Breast epithelium (tissue), 4 donors: Measurements from ENCODE around the gene IL13. TPM values are rescaled to one million over a fixed set of nuclear protein-coding genes. Genes with fewer than 3 reads are reported as not detected.

Experiments
- DNase-seq, 2 donors: peaks; one replicate each; pipeline ENCODE4 v3.0.0-alpha.2; 2019; ENCODE audit warnings: low spot score in 2 of 2
- H3K27ac ChIP-seq, 2 donors: fragments of 200-600 bp; sonication (generic) in 1 of 2; one replicate each; pipeline ENCODE4 v1.5.1; 2016 to 2019; ENCODE audit warnings: mild to moderate bottlenecking in 1 of 2
- H3K27me3 ChIP-seq, 2 donors: fragments of 200-600 bp; sonication (generic) in 1 of 2; one replicate each; pipeline versions ENCODE4 v1.5.1 to v1.6.0; 2017 to 2019; ENCODE audit warnings: control low read depth in 1 of 2, mild to moderate bottlenecking in 1 of 2
- H3K36me3 ChIP-seq: fragments of 200-600 bp; one replicate; pipeline ENCODE4 v1.5.1; 2019
- H3K4me1 ChIP-seq, 2 donors: fragments of 200-600 bp; sonication (generic); one replicate each; pipeline ENCODE4 v1.5.1; 2016 to 2019; ENCODE audit warnings: control low read depth in 1 of 2
- H3K4me3 ChIP-seq, 3 donors: fragments of 200-600 bp; sonication (generic); 1 replicate in 2 of 3; 2 replicates in 1 of 3; pipeline ENCODE4 v1.5.1; 2016 to 2019; ENCODE audit warnings: mild to moderate bottlenecking in 3 of 3, moderate library complexity in 2 of 3
- H3K9me3 ChIP-seq, 2 donors: fragments of 200-600 bp; sonication (generic) in 1 of 2; one replicate each; pipeline ENCODE4 v1.5.1; 2016 to 2019; ENCODE audit warnings: control low read depth in 1 of 2
- CTCF ChIP-seq, 3 donors: fragments of 450-650 bp; IDR thresholded peaks; one replicate each; pipeline ENCODE4 v1.5.1; 2016 to 2017; ENCODE audit warnings: antibody characterized with exemption in 3 of 3, mild to moderate bottlenecking in 3 of 3, moderate library complexity in 3 of 3
- POLR2A ChIP-seq: fragments of 450-650 bp; IDR thresholded peaks from one replicate; pipeline ENCODE4 v1.6.1; 2016; ENCODE audit warnings: antibody characterized with exemption, mild to moderate bottlenecking, moderate library complexity
- POLR2AphosphoS5 ChIP-seq, 3 donors: sonication (generic); formaldehyde crosslinking; IDR thresholded peaks; one replicate each; pipeline ENCODE4 v1.6.1; 2017; ENCODE audit warnings: antibody characterized with exemption in 3 of 3
- intact Hi-C: fragments of 100-400 bp; cut with DNase I; formaldehyde crosslinking; loops from one replicate; pipeline ENCODE4 v1.15.1; 2023; ENCODE audit warnings: low total_unique reads
- total RNA-seq, 3 donors: library from RNA; depleted of rRNA; stranded (reverse); fragments of >200 nt; gene quantifications; one replicate each; pipeline ENCODE4 v1.1.0, GENCODE V29; 2016

Gene IL13
- under 1 TPM in 2 of 3 donors, not detected in 1; 0.33 to 0.73 TPM for total RNA-seq

- TF ChIP-seq POLR2AphosphoS5 (IDR thresholded peaks at IDR 0.05): no peak
- TF ChIP-seq POLR2A: no peak
- TF ChIP-seq CTCF (IDR thresholded peaks at IDR 0.05): no peak
- Histone ChIP-seq H3K9me3 (no peaks in the 10 kb centered on the region), H3K4me3 (no peak within 1 kb of the TSS), H3K27me3 (peaks cover 0 to 16% of the 10 kb centered on the region in 2 donors), H3K27ac (no peak within 1 kb of the TSS), H3K4me1 (peaks cover 0 to 6% of the 10 kb centered on the region in 2 donors), H3K36me3 (no peaks in the 10 kb centered on the region)
- no peak for DNase-seq
- intact Hi-C loops: no loop called here
Measured at GRCh38 chr5:132657676-132658380, at the start of gene IL13. TSS of gene IL13 (plus strand) at chr5:132658173. CDS start at chr5:132658187, 14 bp downstream.

GRCh38 chr5:132611965-132612364 is 46.0 kb upstream of the IL13 start:
- H3K4me1 ChIP-seq: no peaks in the 10 kb centered on the region
- H3K9me3 ChIP-seq: no peaks in the 10 kb centered on the region
- peaks cover 3% of the 10 kb centered on the region for H3K36me3 ChIP-seq
- no peak overlapping the region for H3K27ac ChIP-seq
- no peaks in the 10 kb centered on the region for H3K27me3 ChIP-seq
- no peak for DNase-seq
- no peak overlapping the region for H3K4me3 ChIP-seq
- TF ChIP-seq POLR2AphosphoS5 (IDR thresholded peaks at IDR 0.05): no peak
- no peak for TF ChIP-seq POLR2A
- no peak for TF ChIP-seq CTCF (IDR thresholded peaks at IDR 0.05)
- intact Hi-C loops: no loop called here

GRCh38 chr5:132612846-132613245 is 45.1 kb upstream of the IL13 start:
- H3K36me3 ChIP-seq: peaks cover 3% of the 10 kb centered on the region
- H3K27me3 ChIP-seq: no peaks in the 10 kb centered on the region
- no peak overlapping the region for H3K27ac ChIP-seq
- H3K4me3 ChIP-seq: no peak overlapping the region
- no peaks in the 10 kb centered on the region for H3K9me3 ChIP-seq
- TF ChIP-seq POLR2AphosphoS5 (IDR thresholded peaks at IDR 0.05) (no peak), POLR2A (no peak), CTCF (IDR thresholded peaks at IDR 0.05) (no peak)
- DNase-seq: no peak
- intact Hi-C loops: no loop called here
- H3K4me1 ChIP-seq: no peaks in the 10 kb centered on the region

- no peaks in the 10 kb centered on the region for H3K27me3 ChIP-seq
- TF ChIP-seq CTCF (IDR thresholded peaks at IDR 0.05) (no peak), POLR2AphosphoS5 (IDR thresholded peaks at IDR 0.05) (no peak), POLR2A (no peak)
- intact Hi-C loops: no loop called here
Measured at GRCh38 chr5:132621699-132622098, 36.3 kb upstream of the IL13 start.

GRCh38 chr5:132622608-132623007 is 35.4 kb upstream of the IL13 start:
- no peaks in the 10 kb centered on the region for H3K4me1 ChIP-seq
- H3K9me3 ChIP-seq: no peaks in the 10 kb centered on the region
- no peaks in the 10 kb centered on the region for H3K27me3 ChIP-seq
- no peak for TF ChIP-seq CTCF (IDR thresholded peaks at IDR 0.05)
- no peak for TF ChIP-seq POLR2AphosphoS5 (IDR thresholded peaks at IDR 0.05)
- TF ChIP-seq POLR2A: no peak
- intact Hi-C loops: no loop called here
- no peak overlapping the region for H3K27ac ChIP-seq
- DNase-seq: no peak
- no peaks in the 10 kb centered on the region for H3K36me3 ChIP-seq
- H3K4me3 ChIP-seq: no peak overlapping the region

More at GRCh38 chr5:132621699-132622098, 36.3 kb upstream of the IL13 start:
- Histone ChIP-seq H3K36me3 (no peaks in the 10 kb centered on the region), H3K4me1 (no peaks in the 10 kb centered on the region), H3K4me3 (no peak overlapping the region), H3K9me3 (no peaks in the 10 kb centered on the region), H3K27ac (no peak overlapping the region)
- DNase-seq: no peak
